Caki2 (cell line): Measurements from ENCODE around the gene TLX3. TPM values are rescaled to one million over a fixed set of nuclear protein-coding genes. Genes with fewer than 3 reads are reported as not detected.
"Not testable (repeated sequence)": the region's sequence is repeated elsewhere in the genome, so short reads cannot be mapped to it uniquely, and the experiment has no call there.

Source experiments
- DNase-seq: peaks from one replicate; pipeline ENCODE4 v3.0.0-alpha.2; 2015; ENCODE audit warnings: low read depth
- in situ Hi-C: cut with HindIII; loops from 2 replicates; pipeline ENCODE4 v1.10.0; 2016; ENCODE audit warnings: low sequenced_read_pairs, low pct_unique_long_range_greater_than_20kb, mixed read lengths
- total RNA-seq: library from RNA; depleted of rRNA; stranded (reverse); fragments of >200 nt; shearing (Covaris generic); gene quantifications from 2 replicates; pipeline ENCODE4 v1.2.3, GENCODE V29; 2014; ENCODE audit warnings: low replicate concordance

Gene TLX3
- total RNA-seq, 1 experiment from 2014 or later: not detected

- in situ Hi-C loops: not testable (repeated sequence)
Measured at GRCh38 chr5:171297941-171298340, 11.1 kb upstream of the TLX3 start.

GRCh38 chr5:171299228-171299627, 9.8 kb upstream of the TLX3 start:
- no peak for DNase-seq
- in situ Hi-C loops: no loop called here

More at GRCh38 chr5:171297941-171298340, 11.1 kb upstream of the TLX3 start:
- DNase-seq: not testable (repeated sequence)

GRCh38 chr5:171299851-171300250, 9.2 kb upstream of the TLX3 start:
- DNase-seq: no peak
- in situ Hi-C loops: no loop called here

GRCh38 chr5:171300358-171300757, 8.7 kb upstream of the TLX3 start:
- no peak for DNase-seq
- in situ Hi-C loops: no loop called here

DNA sequence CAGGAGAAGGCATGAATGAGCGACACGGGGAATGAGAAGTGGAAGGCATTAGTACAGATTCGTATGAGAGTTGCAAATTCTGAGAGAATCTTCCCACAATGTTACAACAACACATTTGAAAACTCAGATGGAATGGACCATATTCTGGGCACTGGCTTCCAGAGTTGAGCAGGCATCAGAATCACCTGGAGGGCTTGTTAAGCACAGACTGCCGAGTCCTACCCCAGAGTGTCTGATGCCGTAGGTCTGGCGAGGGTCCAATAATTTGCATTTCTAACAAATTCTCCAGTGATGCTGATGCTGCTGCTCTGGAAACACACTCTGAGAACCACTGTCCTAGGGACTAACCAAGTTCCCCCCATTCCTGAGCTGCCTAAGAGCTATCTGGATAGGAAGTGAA, 2.9 kb upstream of the TLX3 start:
- DNase-seq: no peak
- in situ Hi-C loops: no loop called here

DNA sequence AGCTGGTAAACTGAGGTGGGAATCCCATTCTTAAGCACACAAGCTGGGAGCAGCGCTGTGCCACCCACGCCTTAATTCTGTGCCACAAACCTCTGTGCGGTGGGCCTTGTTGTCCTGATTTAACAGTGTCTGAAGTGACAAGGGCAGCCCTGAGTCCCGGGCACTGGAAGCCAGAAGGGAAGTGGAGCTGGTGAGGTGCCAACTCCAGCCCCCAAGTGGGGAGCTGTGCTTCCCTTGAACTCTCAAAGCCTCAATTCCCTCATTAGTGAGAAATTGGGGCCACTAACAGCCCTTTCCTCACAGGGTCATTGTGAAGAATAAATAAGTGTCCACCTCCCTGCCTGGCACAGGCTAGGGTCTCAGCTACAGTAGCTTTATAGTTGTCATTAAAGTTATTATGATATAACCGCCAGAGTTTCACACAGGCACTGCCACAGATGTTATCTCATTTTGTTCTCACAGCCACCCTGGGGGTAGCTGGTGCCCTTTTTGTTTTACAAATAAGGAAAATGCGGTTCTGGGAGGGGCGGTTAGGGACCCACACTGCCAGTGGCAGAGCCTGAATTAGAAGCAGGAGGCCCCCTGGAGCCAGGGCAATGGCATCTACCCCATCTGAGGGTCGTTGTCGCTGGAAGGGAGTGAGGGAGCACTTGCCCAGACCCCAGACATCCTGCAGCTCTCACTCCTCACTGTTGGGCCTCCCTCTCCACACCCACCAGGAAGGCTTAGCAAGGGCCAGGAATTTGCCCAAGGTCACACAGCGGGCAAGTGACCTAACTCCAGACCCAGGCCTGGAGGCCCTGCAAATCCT, 2.1 kb upstream of the TLX3 start:
- in situ Hi-C loops: no loop called here
- no peak for DNase-seq

DNA sequence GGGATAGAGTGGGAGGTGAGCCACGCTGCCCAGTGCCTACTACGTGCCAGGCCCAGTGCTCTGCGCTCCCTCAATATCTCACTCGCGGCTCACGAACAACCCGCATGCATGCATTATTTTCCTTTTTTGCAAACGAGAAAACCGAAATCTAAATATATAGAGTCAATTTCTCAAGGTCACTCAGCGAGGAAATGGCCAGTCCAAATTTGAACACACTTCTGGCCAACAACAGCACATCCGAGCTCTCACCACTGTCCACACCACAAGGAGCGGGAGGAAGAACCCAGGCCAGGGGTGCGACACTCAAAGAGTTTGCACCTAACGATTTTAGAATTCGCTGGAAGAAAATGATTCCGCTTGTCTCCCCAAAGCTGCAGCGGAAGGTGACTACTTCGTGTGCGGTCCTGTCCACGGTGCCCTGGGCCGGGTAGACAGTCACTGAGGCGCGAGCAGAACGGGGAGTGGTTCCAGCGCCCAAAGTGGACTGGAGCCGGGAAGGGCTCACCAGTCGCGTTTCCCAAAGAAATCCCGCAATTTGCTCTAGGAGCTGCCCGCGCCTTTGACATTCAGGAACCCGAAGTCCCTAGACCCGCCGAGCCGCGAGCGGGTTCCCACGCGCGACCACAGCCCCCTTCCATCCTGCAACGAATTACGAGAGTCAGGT, 1.1 kb upstream of the TLX3 start:
- in situ Hi-C loops: no loop called here

DNA sequence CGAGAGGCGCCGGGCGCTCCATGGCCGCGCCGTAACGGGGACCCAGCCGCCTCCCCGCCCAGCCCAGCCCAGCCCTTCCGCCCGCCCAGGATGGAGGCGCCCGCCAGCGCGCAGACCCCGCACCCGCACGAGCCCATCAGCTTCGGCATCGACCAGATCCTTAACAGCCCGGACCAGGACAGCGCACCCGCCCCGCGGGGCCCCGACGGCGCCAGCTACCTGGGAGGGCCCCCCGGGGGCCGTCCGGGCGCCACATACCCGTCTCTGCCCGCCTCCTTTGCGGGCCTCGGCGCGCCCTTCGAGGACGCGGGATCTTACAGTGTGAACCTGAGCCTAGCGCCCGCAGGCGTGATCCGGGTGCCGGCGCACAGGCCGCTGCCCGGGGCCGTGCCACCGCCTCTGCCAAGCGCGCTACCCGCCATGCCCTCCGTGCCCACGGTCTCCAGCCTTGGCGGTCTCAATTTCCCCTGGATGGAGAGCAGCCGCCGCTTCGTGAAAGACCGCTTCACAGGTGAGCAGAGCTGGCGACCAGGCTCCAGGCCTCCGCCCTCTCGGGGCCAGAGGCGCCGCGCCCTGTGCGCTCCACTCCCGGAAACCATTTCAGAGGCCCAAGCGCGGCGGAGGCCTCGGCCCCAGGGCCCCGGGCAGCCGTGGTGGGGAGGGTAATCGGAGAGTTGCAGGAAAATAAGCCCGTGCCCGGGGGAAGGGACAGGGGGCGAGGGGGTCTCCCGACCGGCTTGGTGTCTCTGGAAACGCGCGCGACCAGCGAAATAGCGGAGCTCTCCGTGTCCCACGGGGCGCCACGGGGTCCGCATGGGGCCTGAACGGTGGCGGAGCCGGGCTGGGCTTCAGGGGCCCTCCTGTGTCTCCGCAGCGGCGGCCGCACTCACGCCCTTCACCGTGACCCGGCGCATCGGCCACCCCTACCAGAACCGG, 496 bp downstream of the TLX3 start:
- DNase-seq: no peak
- in situ Hi-C loops: no loop called here

More for the DNA sequence above, 1.1 kb upstream of the TLX3 start:
- no peak for DNase-seq

GRCh38 chr5:171310212-171310818, 1.3 kb downstream of the TLX3 start:
- in situ Hi-C loops: no loop called here
- no peak for DNase-seq

- in situ Hi-C loops: no loop called here
- DNase-seq: no peak
Measured at GRCh38 chr5:171310819-171311321, 1.8 kb downstream of the TLX3 start.

GRCh38 chr5:171311322-171312077, 2.5 kb downstream of the TLX3 start:
- DNase-seq: no peak
- in situ Hi-C loops: no loop called here

DNA sequence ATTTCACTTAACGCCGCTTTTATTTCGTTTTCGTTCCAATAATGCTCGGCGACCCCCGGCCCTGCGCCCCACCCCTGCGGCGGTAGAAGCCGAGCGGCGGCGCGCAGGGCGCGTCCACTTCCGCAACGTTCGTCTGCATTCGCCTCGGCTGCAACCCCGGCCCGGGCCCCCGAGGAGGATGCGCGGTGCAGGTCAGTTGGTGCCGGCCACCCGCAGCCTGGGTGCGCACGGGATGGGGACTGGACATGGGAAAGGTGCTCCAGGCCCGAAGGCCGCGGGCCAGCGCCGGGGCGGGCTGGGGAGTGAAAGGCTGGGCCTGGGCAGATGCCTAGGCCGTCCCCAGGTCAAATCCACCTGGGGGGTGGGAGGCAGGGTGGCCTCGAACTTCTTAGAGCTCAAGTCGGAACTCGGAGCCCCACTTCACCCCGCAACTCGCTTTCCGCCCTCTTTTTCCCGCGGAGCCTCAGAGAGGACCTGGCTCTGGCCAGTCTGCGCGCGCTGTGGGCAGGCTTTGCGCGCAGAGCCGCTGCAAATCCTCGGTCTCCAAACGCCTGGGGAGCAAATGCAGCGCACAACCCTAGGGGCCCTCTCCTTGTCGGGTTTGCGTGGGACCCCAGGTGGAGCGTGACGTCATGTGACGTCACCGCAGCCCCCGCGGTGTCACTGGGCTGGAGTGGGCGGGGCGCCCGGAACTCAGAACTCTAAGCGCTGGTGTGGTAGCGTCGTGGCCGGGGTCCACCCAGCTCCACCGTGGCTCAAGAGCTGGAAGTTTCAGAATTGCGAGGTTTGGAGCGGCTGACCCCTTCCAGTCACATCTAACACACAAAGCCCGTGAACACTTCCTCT, 3.3 kb downstream of the TLX3 start:
- in situ Hi-C loops: no loop called here
- no peak for DNase-seq

DNA sequence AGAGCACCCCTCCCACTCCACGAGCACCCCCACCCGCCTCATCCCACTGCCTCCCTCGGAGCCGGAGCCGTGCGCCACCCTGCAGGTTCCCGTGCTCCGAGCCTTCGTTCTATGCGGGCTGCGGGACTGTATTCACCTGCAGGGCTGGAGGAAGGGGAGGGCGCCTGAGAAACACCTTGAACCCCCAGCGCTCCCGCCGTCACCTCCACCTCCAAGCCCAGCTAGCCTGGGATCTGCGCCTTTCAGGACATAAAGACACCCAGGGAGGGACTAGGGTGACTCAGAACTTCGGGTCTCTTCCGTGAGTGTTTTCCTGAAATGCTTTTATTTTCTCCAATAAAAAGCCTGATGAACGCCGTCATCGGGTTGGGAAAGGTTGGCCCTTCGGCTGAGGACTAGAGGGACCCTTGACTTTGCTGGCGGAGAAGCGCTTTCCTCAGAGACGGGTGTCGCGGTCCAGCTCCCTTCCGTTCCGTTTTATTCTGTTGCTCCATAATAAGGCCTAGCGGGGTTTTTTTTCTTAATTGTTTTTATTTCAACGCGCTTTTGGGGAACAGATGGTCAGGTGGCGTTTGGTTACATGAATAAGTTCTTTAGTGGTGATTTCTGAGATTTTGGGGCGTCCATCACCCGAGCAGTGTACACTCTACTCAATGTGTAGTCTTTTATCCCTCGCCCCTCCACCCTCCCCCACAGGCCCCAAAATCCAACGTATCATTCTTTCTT, 4.6 kb downstream of the TLX3 start:
- in situ Hi-C loops: no loop called here
- DNase-seq: no peak

DNA sequence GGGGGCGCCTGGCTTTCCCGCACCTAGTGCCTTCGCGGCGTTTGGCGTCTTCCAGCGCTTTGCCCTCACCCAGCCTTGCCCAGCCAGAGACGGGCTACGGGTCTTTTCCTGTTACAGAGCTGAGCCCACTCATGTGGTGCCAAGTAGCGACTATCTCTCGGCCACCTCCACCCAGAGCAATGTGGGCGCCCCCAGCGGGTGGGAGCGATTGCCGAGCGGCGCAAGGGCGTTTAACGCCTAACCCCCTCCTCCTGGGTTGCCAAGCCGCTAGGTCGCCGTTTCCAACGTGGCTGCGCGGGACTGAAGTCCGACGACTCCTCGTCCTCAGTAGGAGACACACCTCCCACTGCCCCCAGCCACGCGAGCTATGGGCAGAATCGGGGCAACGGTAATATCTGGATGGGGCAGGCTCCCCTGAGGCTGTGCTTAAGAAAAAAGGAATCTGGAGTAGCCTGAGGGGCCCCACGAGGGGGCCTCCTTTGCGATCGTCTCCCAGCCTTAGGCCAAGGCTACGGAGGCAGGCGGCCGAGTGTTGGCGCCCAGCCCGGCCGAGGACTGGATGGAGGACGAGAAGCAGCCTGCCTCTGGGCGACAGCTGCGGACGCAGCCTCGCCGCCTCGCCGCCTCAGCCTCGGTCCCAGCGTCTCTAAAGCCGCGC, 5.8 kb downstream of the TLX3 start:
- no peak for DNase-seq
- in situ Hi-C loops: no loop called here

GRCh38 chr5:171315386-171315891, 6.4 kb downstream of the TLX3 start:
- DNase-seq: no peak
- in situ Hi-C loops: no loop called here

DNA sequence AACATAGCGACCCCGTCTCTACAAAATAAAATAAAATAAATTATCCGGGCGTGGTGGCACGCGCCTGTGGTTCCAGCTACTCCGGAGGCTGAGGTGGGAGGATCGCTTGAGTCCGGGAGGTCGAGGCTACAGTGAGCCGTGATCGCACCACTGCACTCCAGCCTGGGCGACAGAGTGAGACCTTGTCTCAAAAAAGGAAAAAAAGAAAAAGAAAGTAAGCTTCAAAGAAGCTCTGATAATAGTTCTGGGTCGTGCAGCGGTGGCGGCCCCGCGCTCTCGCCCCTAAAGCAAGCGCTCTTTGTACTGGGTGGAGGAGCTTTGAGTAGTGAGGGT, 6.8 kb downstream of the TLX3 start:
- no peak for DNase-seq
- in situ Hi-C loops: no loop called here
